LNCaP clone FGC (cell line): ENCODE measurements around the gene PRKAG1.

ENCODE experiments used
- DNase-seq: peaks from one replicate; pipeline ENCODE4 v3.0.0-alpha.2; 2011; ENCODE audit warnings: low read depth
- H3K4me3 ChIP-seq: 2 replicates; pipeline ENCODE4 v1.5.1; 2011; ENCODE audit warnings: mild to moderate bottlenecking, low read depth, low read length, control low read depth
- CTCF ChIP-seq: IDR thresholded peaks from 2 replicates; pipeline ENCODE4 v1.5.1; 2012; ENCODE audit warnings: mild to moderate bottlenecking; ENCODE audit not compliant: control insufficient read depth, insufficient read depth; ENCODE audit errors: extremely low read depth

The PRKAG1 gene

GRCh38 chr12:48980953-48981756 lies 37.4 kb downstream of the PRKAG1 start:
- H3K4me3 ChIP-seq, result no peak overlapping the region
- DNase-seq, result no peak
- TF ChIP-seq CTCF, result no peak

- no peak for DNase-seq
- TF ChIP-seq CTCF, result no peak
- no peak overlapping the region for H3K4me3 ChIP-seq
Measured at GRCh38 chr12:48980389-48980952, 38.1 kb downstream of the PRKAG1 start.

- DNase-seq, result no peak
- TF ChIP-seq CTCF, result no peak
- H3K4me3 ChIP-seq, result no peak overlapping the region
Measured at GRCh38 chr12:48979602-48980388, 38.8 kb downstream of the PRKAG1 start.

GRCh38 chr12:48978741-48979601 lies 39.6 kb downstream of the PRKAG1 start:
- H3K4me3 ChIP-seq, result no peak overlapping the region
- no peak for DNase-seq
- no peak for TF ChIP-seq CTCF

GRCh38 chr12:48978291-48978740 lies 40.3 kb downstream of the PRKAG1 start, which contains the start of gene WNT1:
Gene WNT1 (plus strand): TSS chr12:48978322. CDS start chr12:48978651, 329 bp downstream.
- no peak within 1 kb of the TSS for H3K4me3 ChIP-seq
- no peak for TF ChIP-seq CTCF
- DNase-seq, result no peak
